Loucy (cell line): Measurements from ENCODE around the gene RNF41.
"Not testable (repeated sequence)": the region's sequence is repeated elsewhere in the genome, so short reads cannot be mapped to it uniquely, and the experiment has no call there.

Source experiments
- H2AFZ ChIP-seq: fragments of 200-600 bp; sonication (generic); 2 replicates; pipeline ENCODE4 v1.6.0; 2016; ENCODE audit warnings: antibody characterized with exemption, mild to moderate bottlenecking, low read length, moderate library complexity
- H3F3A ChIP-seq: fragments of 200-600 bp; 2 replicates; pipeline ENCODE4 v1.6.0; 2016; ENCODE audit warnings: antibody characterized with exemption, low read depth, mild to moderate bottlenecking
- H3K27me3 ChIP-seq: fragments of 200-600 bp; sonication (generic); 2 replicates; pipeline ENCODE4 v1.6.1; 2014; ENCODE audit warnings: low read length, mild to moderate bottlenecking; ENCODE audit not compliant: insufficient read depth, poor library complexity, severe bottlenecking
- H3K36me3 ChIP-seq: fragments of 200-600 bp; sonication (generic); 2 replicates; pipeline ENCODE4 v1.6.1; 2016; ENCODE audit warnings: low read length; ENCODE audit not compliant: insufficient read depth
- H3K4me1 ChIP-seq: fragments of 200-600 bp; sonication (generic); 2 replicates; pipeline ENCODE4 v1.5.1; 2014; ENCODE audit warnings: low read length, mild to moderate bottlenecking; ENCODE audit not compliant: insufficient read depth, poor library complexity, severe bottlenecking
- H3K4me2 ChIP-seq: fragments of 200-600 bp; sonication (generic); 2 replicates; pipeline ENCODE4 v1.6.0; 2014; ENCODE audit warnings: antibody characterized with exemption, low read length, low read depth, mild to moderate bottlenecking; ENCODE audit not compliant: poor library complexity, severe bottlenecking
- H3K4me3 ChIP-seq: fragments of 200-600 bp; sonication (generic); 2 replicates; pipeline ENCODE4 v1.5.1; 2014; ENCODE audit warnings: low read length, mild to moderate bottlenecking, mixed read lengths; ENCODE audit not compliant: poor library complexity, severe bottlenecking
- H3K79me2 ChIP-seq: fragments of 200-600 bp; sonication (generic); 2 replicates; pipeline ENCODE4 v1.6.1; 2014; ENCODE audit warnings: low read length; ENCODE audit not compliant: insufficient read depth
- H3K9ac ChIP-seq: fragments of 200-600 bp; sonication (generic); 2 replicates; pipeline ENCODE4 v1.6.0; 2014; ENCODE audit warnings: mild to moderate bottlenecking, low read depth, low read length, moderate library complexity; ENCODE audit not compliant: poor library complexity, severe bottlenecking
- H3K9me2 ChIP-seq: fragments of 200-600 bp; sonication (generic); replicated peaks from 2 replicates; pipeline ENCODE4 v1.6.1; 2016; ENCODE audit warnings: low read depth, low read length, mixed read lengths
- H3K9me3 ChIP-seq: fragments of 200-600 bp; sonication (generic); 2 replicates; pipeline ENCODE4 v1.6.1; 2014; ENCODE audit warnings: mild to moderate bottlenecking, antibody characterized with exemption, low read length, low read depth; ENCODE audit not compliant: insufficient read depth
- H4K20me1 ChIP-seq: fragments of 200-600 bp; sonication (generic); 2 replicates; pipeline ENCODE4 v1.6.0; 2014; ENCODE audit warnings: antibody characterized with exemption, low read length, mild to moderate bottlenecking; ENCODE audit not compliant: insufficient read depth, poor library complexity, severe bottlenecking
- CTCF ChIP-seq: fragments of 200-600 bp; sonication (generic); conservative IDR thresholded peaks from 2 replicates; pipeline ENCODE4 v1.5.1; 2014; ENCODE audit warnings: mild to moderate bottlenecking, antibody characterized with exemption, low read length
- EZH2phosphoT487 ChIP-seq: fragments of 200-600 bp; IDR thresholded peaks from 2 replicates; pipeline ENCODE4 v1.6.1; 2018; ENCODE audit warnings: antibody characterized with exemption, mild to moderate bottlenecking, moderate library complexity, borderline replicate concordance

Gene RNF41

GRCh38 chr12:56266693-56267442, 45.1 kb upstream of the RNF41 start, which contains the start of gene COQ10A:
Gene COQ10A (plus strand): TSS chr12:56266942. CDS start chr12:56267119, 177 bp downstream.
- H2AFZ ChIP-seq, result peak within 1 kb of the TSS; percentile 91
- peak within 1 kb of the TSS; percentile 68 for H3K4me2 ChIP-seq

GRCh38 chr12:56266068-56266692, 44.5 kb upstream of the RNF41 start:
- not testable (repeated sequence) for H3K36me3 ChIP-seq, H3K9me3 ChIP-seq, H3K27me3 ChIP-seq, H3F3A ChIP-seq, H3K9me2 ChIP-seq, H4K20me1 ChIP-seq
- peaks cover 19% of the 10 kb centered on the region; the same call in 1 of the 2 replicates for H3K79me2 ChIP-seq
- H3K4me1 ChIP-seq, result peaks cover 19% of the 10 kb centered on the region
- peak overlapping the region; percentile 75 for H3K9ac ChIP-seq
- peak overlapping the region; percentile 68 for H3K4me2 ChIP-seq
- peak overlapping the region; percentile 91 for H2AFZ ChIP-seq
- H3K4me3 ChIP-seq, result peak overlapping the region; percentile 85

More at GRCh38 chr12:56266693-56267442, 45.1 kb upstream of the RNF41 start, which contains the start of gene COQ10A:
- no peaks in the 10 kb centered on the region for H3K9me3 ChIP-seq
- no peaks in the 10 kb centered on the region for H4K20me1 ChIP-seq
- no peaks in the 10 kb centered on the region for H3K27me3 ChIP-seq
- TF ChIP-seq EZH2phosphoT487 (no peak), CTCF (peak; percentile 41)
- H3F3A ChIP-seq, result no peaks in the 10 kb centered on the region
- H3K9me2 ChIP-seq, result no peaks in the 10 kb centered on the region
- peak within 1 kb of the TSS; percentile 85 for H3K4me3 ChIP-seq
- H3K36me3 ChIP-seq, result peaks cover 14% of the 10 kb centered on the region; the same call in 1 of the 2 replicates
- peaks cover 19% of the 10 kb centered on the region for H3K4me1 ChIP-seq
- H3K79me2 ChIP-seq, result peaks cover 19% of the 10 kb centered on the region; the same call in 1 of the 2 replicates
- H3K9ac ChIP-seq, result peak within 1 kb of the TSS; percentile 75

- not testable (repeated sequence) for H3K36me3 ChIP-seq, H3K27me3 ChIP-seq, H3K9me3 ChIP-seq, H3K9me2 ChIP-seq, H3F3A ChIP-seq, H3K4me3 ChIP-seq, H3K4me2 ChIP-seq, H3K9ac ChIP-seq, H4K20me1 ChIP-seq, H2AFZ ChIP-seq, H3K79me2 ChIP-seq
- peak; percentile 42 for TF ChIP-seq CTCF
- peaks cover 16% of the 10 kb centered on the region for H3K4me1 ChIP-seq
Observed at GRCh38 chr12:56262955-56263354, 41.2 kb upstream of the RNF41 start.
